HepG2 (cell line): ENCODE measurements around the gene EPM2A. TPM values are rescaled to one million over a fixed set of nuclear protein-coding genes. Genes with fewer than 3 reads are reported as not detected.

Source experiments
- CEBPG ChIP-seq: IDR thresholded peaks from 2 replicates; pipeline ENCODE4 v1.6.1; 2016
- GTF3A ChIP-seq: sonication (generic); formaldehyde crosslinking; conservative IDR thresholded peaks from 2 replicates; pipeline ENCODE4 v1.4.0; 2020; ENCODE audit warnings: mild to moderate bottlenecking, missing genetic modification reagents
- HOMEZ ChIP-seq: IDR thresholded peaks from 2 replicates; pipeline ENCODE4 v1.6.1; 2016; ENCODE audit warnings: low read depth
- MXD4 ChIP-seq: IDR thresholded peaks from 2 replicates; pipeline ENCODE4 v1.6.1; 2016; ENCODE audit warnings: mild to moderate bottlenecking, missing biosample characterization, missing genetic modification reagents
- PHF20 ChIP-seq: sonication (generic); formaldehyde crosslinking; IDR thresholded peaks from 2 replicates; pipeline ENCODE4 v1.5.0; 2020; ENCODE audit warnings: mild to moderate bottlenecking, missing genetic modification reagents
- SKIL ChIP-seq: sonication (generic); formaldehyde crosslinking; IDR thresholded peaks from 2 replicates; pipeline ENCODE4 v1.8.0; 2022; ENCODE audit warnings: missing genetic modification reagents, mild to moderate bottlenecking, moderate library complexity, borderline replicate concordance
- SP4 ChIP-seq: sonication (generic); formaldehyde crosslinking; IDR thresholded peaks from 2 replicates; pipeline ENCODE4 v1.8.1; 2023; ENCODE audit warnings: mild to moderate bottlenecking, missing genetic modification reagents
- SRSF1 ChIP-seq: fragments of 200-400 bp; formaldehyde crosslinking; optimal IDR thresholded peaks from 2 replicates; pipeline ENCODE3; 2017; ENCODE audit warnings: mild to moderate bottlenecking, low read depth, low read length, moderate library complexity
- TEAD2 ChIP-seq: sonication (generic); formaldehyde crosslinking; IDR thresholded peaks from 2 replicates; pipeline ENCODE4 v1.9.0; 2021; ENCODE audit warnings: missing genetic modification reagents
- TERF1 ChIP-seq: sonication (generic); formaldehyde crosslinking; IDR thresholded peaks from 2 replicates; pipeline ENCODE4 v1.8.0; 2022; ENCODE audit warnings: mild to moderate bottlenecking, missing genetic modification reagents, moderate library complexity
- ZBTB26 ChIP-seq: IDR thresholded peaks from 2 replicates; pipeline ENCODE4 v1.6.1; 2016; ENCODE audit warnings: missing compliant biosample characterization, missing genetic modification reagents, borderline replicate concordance
- ZBTB39 ChIP-seq: sonication (generic); formaldehyde crosslinking; IDR thresholded peaks from 2 replicates; pipeline ENCODE4 v1.5.0; 2020; ENCODE audit warnings: missing genetic modification reagents
- ZBTB7B ChIP-seq: sonication (generic); formaldehyde crosslinking; IDR thresholded peaks from 2 replicates; pipeline ENCODE4 v1.4.0; 2020; ENCODE audit warnings: missing genetic modification reagents
- ZFP36L1 ChIP-seq: sonication (generic); formaldehyde crosslinking; IDR thresholded peaks from 2 replicates; pipeline ENCODE4 v1.8.0; 2022; ENCODE audit warnings: mild to moderate bottlenecking, missing genetic modification reagents, moderate library complexity
- ZMYM2 ChIP-seq: sonication (generic); formaldehyde crosslinking; IDR thresholded peaks from 2 replicates; pipeline ENCODE4 v1.8.0; 2022; ENCODE audit warnings: mild to moderate bottlenecking, missing genetic modification reagents
- ZNF503 ChIP-seq: sonication (generic); formaldehyde crosslinking; IDR thresholded peaks from 2 replicates; pipeline ENCODE4 v1.4.0; 2020; ENCODE audit warnings: missing genetic modification reagents
- ZNF572 ChIP-seq: sonication (generic); formaldehyde crosslinking; IDR thresholded peaks from 2 replicates; pipeline ENCODE4 v1.5.1; 2020; ENCODE audit warnings: mild to moderate bottlenecking, missing genetic modification reagents
- ZNF7 ChIP-seq: IDR thresholded peaks from 2 replicates; pipeline ENCODE4 v1.6.1; 2016; ENCODE audit warnings: missing biosample characterization, missing genetic modification reagents
- ZNF720 ChIP-seq: sonication (generic); formaldehyde crosslinking; IDR thresholded peaks from 2 replicates; pipeline ENCODE4 v1.4.0; 2020; ENCODE audit warnings: missing genetic modification reagents
- polyA plus RNA-seq, 8 experiments: library from polyadenylated mRNA; depleted of rRNA in 3 of 8; stranded (reverse) in 7 of 8; unstranded in 1 of 8; fragments of >200 nt; fragmentation: Illumina TruSeq in 4 of 8; extraction: Trizol in 4 of 8; gene quantifications; 2 replicates each; pipeline versions ENCODE4 v1.2.1 to v1.2.3, GENCODE V29; 2011 to 2016; ENCODE audit warnings: low read depth in 4 of 8, missing spikeins in 1 of 8, mixed read lengths in 1 of 8; ENCODE audit not compliant: insufficient read depth in 1 of 8
- total RNA-seq, 5 experiments: library from RNA; depleted of rRNA; stranded (reverse); fragments of >200 nt; fragmentation: Illumina TruSeq; extraction: Trizol; gene quantifications; 2 replicates each; pipeline ENCODE4 v1.2.3, GENCODE V29; 2016; ENCODE audit warnings: low read depth in 1 of 5

Gene EPM2A
- total and polyA plus RNA-seq, 2 of the 13 experiments (the other 11 are each of a cell fraction or from before 2014, with no cell fraction given): 4.6 to 9.2 TPM

GRCh38 chr6:145735356-145736165 lies at the start of gene EPM2A (continued):
- TF ChIP-seq TERF1 (CRISPR knock-in tag): peak; percentile 98
- TF ChIP-seq CEBPG (CRISPR knock-in tag): peak; percentile 24; the same call in 1 of the 2 replicates
- TF ChIP-seq ZNF503: peak; percentile 80; the same call in 1 of the 2 replicates
- TF ChIP-seq ZBTB7B (CRISPR knock-in tag): peak; percentile 82
- TF ChIP-seq MXD4 (CRISPR knock-in tag): peak; percentile 79; the same call in 1 of the 2 replicates
- TF ChIP-seq ZNF720: peak; percentile 77; the same call in 1 of the 2 replicates
- peak; percentile 96 for TF ChIP-seq ZFP36L1 (CRISPR knock-in tag)
- no peak for TF ChIP-seq ZBTB39
- peak; percentile 41; the same call in 1 of the 2 replicates for TF ChIP-seq ZNF7 (CRISPR knock-in tag)
- TF ChIP-seq ZBTB26 (CRISPR knock-in tag): peak; percentile 95
- TF ChIP-seq ZMYM2 (CRISPR knock-in tag): no peak
- TF ChIP-seq HOMEZ (CRISPR knock-in tag): no peak
- TF ChIP-seq SRSF1: no peak
- peak; percentile 83 for TF ChIP-seq SKIL
- TF ChIP-seq TEAD2 (CRISPR knock-in tag): peak; percentile 98
- no peak for TF ChIP-seq SP4
- peak; percentile 77; the same call in 1 of the 2 replicates for TF ChIP-seq ZNF572 (CRISPR knock-in tag)
- TF ChIP-seq GTF3A (CRISPR knock-in tag): no peak
- TF ChIP-seq PHF20 (CRISPR knock-in tag): peak; percentile 82
